Left kidney (tissue), 2 donors: ENCODE measurements around the gene OR4D1. TPM values are rescaled to one million over a fixed set of nuclear protein-coding genes. Genes with fewer than 3 reads are reported as not detected.

Experiments
- DNase-seq: peaks from one replicate; pipeline ENCODE4 v3.0.0-alpha.2; 2013
- polyA plus RNA-seq: library from polyadenylated mRNA; unstranded; fragments of 120-200 nt; gene quantifications from one replicate; pipeline ENCODE4 v1.2.1, GENCODE V29; 2013; ENCODE audit not compliant: insufficient read length

OR4D1 gene
- polyA plus RNA-seq, 1 donor = 0.10 TPM

- no peak for DNase-seq
These were observed 5.5 kb downstream of the OR4D1 start for GRCh38 chr17:58153671-58154070.

GRCh38 chr17:58156839-58157803 lies 8.9 kb downstream of the OR4D1 start:
- DNase-seq = peak; percentile 10

- no peak for DNase-seq
These were observed 10.0 kb downstream of the OR4D1 start for GRCh38 chr17:58158181-58158580.

GRCh38 chr17:58161566-58161965 lies 13.4 kb downstream of the OR4D1 start:
- no peak for DNase-seq

GRCh38 chr17:58165981-58166380 lies 17.8 kb downstream of the OR4D1 start:
- no peak for DNase-seq

GRCh38 chr17:58166682-58167081 lies 18.5 kb downstream of the OR4D1 start, which contains the start of gene OR4D2:
Gene OR4D2 (plus strand): TSS chr17:58166982. CDS start chr17:58169656, 2,674 bp downstream.
- DNase-seq = no peak

- DNase-seq = no peak
These were observed 22.4 kb downstream of the OR4D1 start for GRCh38 chr17:58170622-58171021.

- DNase-seq = no peak
These were observed 24.3 kb downstream of the OR4D1 start for GRCh38 chr17:58172369-58173071.

- no peak for DNase-seq
These were observed 26.7 kb downstream of the OR4D1 start for GRCh38 chr17:58174871-58175270.

GRCh38 chr17:58176200-58176599 lies 28.0 kb downstream of the OR4D1 start:
- DNase-seq = no peak

- no peak for DNase-seq
These were observed 33.6 kb downstream of the OR4D1 start for GRCh38 chr17:58181796-58182195.

- no peak for DNase-seq
These were observed 35.3 kb downstream of the OR4D1 start for GRCh38 chr17:58183514-58183913.

GRCh38 chr17:58184308-58184985 lies 36.3 kb downstream of the OR4D1 start:
- DNase-seq = no peak

- no peak for DNase-seq
These were observed 37.0 kb downstream of the OR4D1 start for GRCh38 chr17:58184986-58185761.

- no peak for DNase-seq
These were observed 38.4 kb downstream of the OR4D1 start for GRCh38 chr17:58186591-58186990.

- DNase-seq = no peak
These were observed 38.9 kb downstream of the OR4D1 start for GRCh38 chr17:58187063-58187462.

GRCh38 chr17:58187675-58188074 lies 39.5 kb downstream of the OR4D1 start:
- DNase-seq = no peak

- no peak for DNase-seq
These were observed 41.4 kb downstream of the OR4D1 start for GRCh38 chr17:58189436-58190146.

- no peak for DNase-seq
These were observed 43.2 kb downstream of the OR4D1 start for GRCh38 chr17:58191241-58191896.

- DNase-seq = no peak
These were observed 44.4 kb downstream of the OR4D1 start, which contains the start of gene EPX for GRCh38 chr17:58192612-58193011. Gene EPX (plus strand): TSS chr17:58192726. CDS start chr17:58192847, 121 bp downstream.
